DMS153 treated with DMSO at 0.1 percent for 48 hours (cell line): ENCODE measurements around the gene ZCCHC13.
A peak's percentile ranks its signal among the peaks of the same experiment; 100 is the strongest.
"Not testable (repeated sequence)": the region's sequence is repeated elsewhere in the genome, so short reads cannot be mapped to it uniquely, and the experiment has no call there.

ENCODE experiments used
- DNase-seq: peaks from one replicate; lab custom pipeline; 2025; ENCODE audit not compliant: unreplicated experiment; lab: John Stamatoyannopoulos, UW

The ZCCHC13 gene

GRCh38 chrX:74304016-74304415, at the start of gene ZCCHC13:
TSS of gene ZCCHC13 (plus strand) at chrX:74304180. CDS start at chrX:74304267, 87 bp downstream.
- no peak for DNase-seq

GRCh38 chrX:74258111-74258510, 45.9 kb upstream of the ZCCHC13 start:
- not testable (repeated sequence) for DNase-seq

GRCh38 chrX:74259885-74260491, 44.0 kb upstream of the ZCCHC13 start:
- DNase-seq = no peak

GRCh38 chrX:74262452-74263209, 41.3 kb upstream of the ZCCHC13 start:
- no peak for DNase-seq

- DNase-seq = no peak
These were observed 33.6 kb upstream of the ZCCHC13 start for GRCh38 chrX:74270393-74270792.

GRCh38 chrX:74272230-74272629, 31.8 kb upstream of the ZCCHC13 start:
- no peak for DNase-seq

- DNase-seq = no peak
These were observed 29.5 kb upstream of the ZCCHC13 start for GRCh38 chrX:74274516-74274915.

DNA sequence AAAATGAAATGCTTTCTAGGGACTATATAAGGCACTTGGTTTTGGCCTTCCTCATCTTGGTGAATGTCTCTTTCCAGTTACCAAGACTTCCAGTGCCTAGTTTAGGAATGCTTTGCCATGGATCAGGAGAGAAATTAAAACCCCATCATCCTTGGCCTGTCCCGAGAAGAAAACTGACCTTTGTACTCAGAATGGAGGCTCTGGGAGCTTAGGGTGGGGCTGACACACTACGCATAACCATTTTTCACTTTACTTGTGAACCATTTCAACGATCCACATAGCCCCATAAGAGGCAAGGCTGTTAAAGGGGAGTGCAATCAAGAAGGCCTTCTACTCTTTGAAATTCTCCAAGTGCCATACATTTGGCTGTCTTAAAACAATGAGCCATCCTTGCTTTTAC, 26.7 kb upstream of the ZCCHC13 start:
- no peak for DNase-seq

DNA sequence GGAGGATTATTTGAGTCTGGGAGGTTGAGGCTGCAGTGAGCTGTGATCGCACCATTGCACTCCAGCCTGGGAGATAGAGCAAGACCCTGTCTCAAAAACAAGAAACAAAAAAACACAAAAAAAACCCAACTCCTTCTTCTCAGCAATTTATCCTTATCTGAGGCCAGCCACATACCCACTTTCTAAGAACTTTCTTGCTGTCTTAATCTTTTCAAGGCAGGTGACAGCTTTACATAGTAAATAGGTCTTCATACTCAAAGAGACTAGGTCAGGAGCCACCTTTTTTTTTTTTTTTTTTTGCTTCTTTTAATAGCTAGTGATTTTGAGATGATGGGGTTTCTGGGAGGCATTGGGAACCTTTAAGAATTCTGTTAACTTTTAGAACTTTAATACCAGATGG, 26.1 kb upstream of the ZCCHC13 start:
- no peak for DNase-seq

DNA sequence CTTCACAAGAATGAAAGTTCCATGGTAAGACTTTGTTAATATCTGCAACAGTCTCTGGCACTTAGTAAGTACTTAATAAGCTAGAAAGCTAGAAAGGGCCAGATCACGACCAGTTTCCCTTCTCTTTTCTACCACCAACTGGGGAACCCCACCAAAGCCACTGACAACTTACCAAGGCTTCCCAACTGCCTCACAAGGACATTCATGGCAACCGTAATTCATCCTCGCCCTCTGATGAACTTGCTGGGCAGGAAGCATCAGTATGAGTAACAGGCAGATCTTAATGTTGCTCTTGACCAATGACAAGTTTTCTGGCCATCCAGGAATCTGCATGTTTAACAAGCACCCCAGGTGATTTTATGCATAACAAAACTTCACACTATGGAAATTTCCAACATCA, 23.2 kb upstream of the ZCCHC13 start:
- no peak for DNase-seq

GRCh38 chrX:74284391-74284952, 19.5 kb upstream of the ZCCHC13 start:
- no peak for DNase-seq

DNA sequence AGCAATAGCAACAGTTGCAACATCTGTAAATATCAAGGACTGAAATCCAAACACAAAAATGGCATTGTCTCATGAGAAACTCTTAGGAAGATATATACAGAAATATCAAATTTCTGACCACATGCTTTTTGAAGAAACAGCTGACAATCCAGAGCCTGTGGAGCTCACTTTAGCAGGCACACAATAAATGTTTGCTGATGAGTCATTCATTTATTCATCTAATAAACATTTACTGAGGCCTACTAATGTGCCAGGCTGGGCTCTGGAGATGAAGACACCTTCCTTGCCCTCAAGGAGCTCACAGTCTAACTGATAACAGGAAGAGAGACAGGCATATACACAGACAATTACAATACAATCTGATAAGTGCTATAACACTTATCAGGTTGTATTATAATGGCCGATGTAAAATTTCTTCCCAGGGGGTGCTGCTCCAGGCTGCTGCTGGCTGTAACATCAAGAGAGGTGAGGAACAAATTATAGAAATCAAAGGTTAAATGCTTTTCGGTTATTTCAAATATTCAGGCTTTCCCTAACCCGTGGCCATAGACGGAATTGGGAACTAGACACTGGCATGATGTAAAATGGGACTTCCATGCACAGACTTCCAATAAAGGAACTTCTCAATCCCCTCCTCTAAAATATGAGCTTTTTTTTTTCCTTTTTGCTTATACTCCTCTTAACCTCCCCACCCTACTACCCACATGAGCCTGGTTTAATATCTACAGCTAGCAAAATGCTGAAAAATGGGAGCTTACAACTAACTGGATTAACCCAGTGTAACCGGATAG, 16.8 kb upstream of the ZCCHC13 start:
- no peak for DNase-seq

DNA sequence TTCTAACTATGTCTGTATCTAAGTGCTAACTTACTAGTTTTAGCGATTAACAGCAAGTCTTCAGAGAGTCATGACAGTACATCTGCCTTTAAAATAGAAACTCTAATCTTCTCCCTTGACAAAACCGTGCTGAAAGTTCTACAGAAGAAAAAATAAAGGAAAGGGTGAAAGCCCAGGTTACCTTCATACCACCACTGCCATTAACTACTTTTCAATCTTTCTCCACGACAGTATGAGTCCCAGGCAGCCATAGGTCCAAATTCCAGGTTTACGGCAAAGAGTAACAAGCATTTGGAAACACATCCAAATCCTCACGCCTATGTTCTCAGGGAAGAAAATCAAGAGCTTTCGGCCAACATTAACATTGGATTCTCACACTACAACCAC, 12.4 kb upstream of the ZCCHC13 start:
- DNase-seq = no peak

GRCh38 chrX:74291964-74292807, 11.8 kb upstream of the ZCCHC13 start:
- peak; percentile 73 for DNase-seq

DNA sequence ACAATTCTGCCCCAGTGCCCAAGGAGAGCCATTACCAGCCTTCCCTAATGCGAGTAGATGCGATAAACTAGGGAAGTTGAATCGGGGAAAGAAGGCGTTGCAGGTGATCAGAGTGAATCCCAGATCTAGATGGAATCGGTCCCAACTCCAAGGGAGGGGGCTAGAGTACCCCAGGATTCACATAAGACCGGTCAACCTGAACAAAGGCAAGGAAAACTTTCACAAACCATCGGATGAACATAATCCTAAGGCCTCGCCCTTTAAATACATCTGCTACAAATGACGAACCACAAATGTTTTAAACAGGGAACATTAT, 11.2 kb upstream of the ZCCHC13 start:
- DNase-seq = no peak

- peak; percentile 15 for DNase-seq
These were observed 10.5 kb upstream of the ZCCHC13 start for GRCh38 chrX:74293343-74293946.

DNA sequence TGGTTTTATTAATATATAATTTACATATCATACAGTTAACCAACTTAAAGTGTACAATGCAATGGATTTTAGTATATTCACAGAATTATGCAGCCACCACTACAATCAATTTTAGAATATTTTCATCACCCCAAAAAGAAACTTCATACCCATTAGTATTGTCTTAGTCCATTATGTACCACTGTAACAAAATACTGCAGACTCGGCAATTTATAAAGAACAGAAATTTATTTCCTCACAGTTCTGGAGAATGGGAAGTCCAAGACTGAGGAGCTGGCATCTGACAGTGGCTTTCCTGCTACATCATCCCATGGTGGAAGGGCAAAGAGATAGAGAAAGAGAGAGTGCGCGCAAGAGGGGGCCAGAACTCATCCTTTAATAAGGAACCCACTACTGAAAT, 8.9 kb upstream of the ZCCHC13 start:
- DNase-seq = no peak

DNA sequence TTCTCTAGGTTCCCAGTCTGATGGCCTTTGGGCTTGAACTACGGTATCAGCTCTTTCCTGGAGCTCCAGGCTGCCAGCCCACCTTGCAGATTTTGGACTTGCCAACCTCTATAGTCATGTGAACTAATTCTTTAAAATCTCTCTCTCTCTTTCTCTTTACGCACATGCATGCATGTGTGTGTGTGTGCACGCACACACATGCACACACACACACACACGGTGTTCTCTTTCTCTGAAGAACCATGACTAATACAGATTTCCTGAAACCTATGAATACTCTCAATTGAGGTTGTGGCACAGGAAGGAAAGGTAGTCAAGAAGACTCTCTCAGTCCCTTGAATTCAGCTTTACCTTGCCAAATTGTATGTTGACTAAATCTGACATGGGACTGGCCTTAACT, 6.2 kb upstream of the ZCCHC13 start:
- no peak for DNase-seq

GRCh38 chrX:74300869-74301268, 3.1 kb upstream of the ZCCHC13 start:
- no peak for DNase-seq

- DNase-seq = no peak
These were observed 14.7 kb downstream of the ZCCHC13 start for GRCh38 chrX:74318672-74319071.

DNA sequence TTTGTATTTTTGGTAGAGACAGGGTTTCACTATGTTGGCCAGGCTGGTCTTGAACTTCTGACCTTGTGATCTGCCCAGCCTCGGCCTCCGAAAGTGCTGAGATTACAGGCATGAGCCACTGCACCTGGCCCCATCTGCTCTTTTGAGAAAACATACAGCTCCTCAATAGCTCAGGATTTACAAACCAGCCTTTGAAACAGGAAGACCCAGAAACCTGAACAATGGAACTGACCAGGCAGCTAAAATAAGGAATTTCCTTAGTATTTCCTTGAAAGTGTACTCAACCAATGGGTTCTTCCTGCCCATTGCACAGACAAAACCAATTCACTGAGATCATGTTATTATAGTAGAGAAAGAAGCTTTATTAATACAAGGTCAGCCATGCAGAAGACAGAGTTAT, 15.3 kb downstream of the ZCCHC13 start:
- DNase-seq = not testable (repeated sequence)
